NCI-H446 (cell line): ENCODE measurements around the gene BMP5.
"Not testable (repeated sequence)": the region's sequence is repeated elsewhere in the genome, so short reads cannot be mapped to it uniquely, and the experiment has no call there.

Experiments
- DNase-seq, 2 experiments: peaks; one replicate each; lab custom pipeline; 2025; lab: John Stamatoyannopoulos, UW

BMP5 gene

DNA sequence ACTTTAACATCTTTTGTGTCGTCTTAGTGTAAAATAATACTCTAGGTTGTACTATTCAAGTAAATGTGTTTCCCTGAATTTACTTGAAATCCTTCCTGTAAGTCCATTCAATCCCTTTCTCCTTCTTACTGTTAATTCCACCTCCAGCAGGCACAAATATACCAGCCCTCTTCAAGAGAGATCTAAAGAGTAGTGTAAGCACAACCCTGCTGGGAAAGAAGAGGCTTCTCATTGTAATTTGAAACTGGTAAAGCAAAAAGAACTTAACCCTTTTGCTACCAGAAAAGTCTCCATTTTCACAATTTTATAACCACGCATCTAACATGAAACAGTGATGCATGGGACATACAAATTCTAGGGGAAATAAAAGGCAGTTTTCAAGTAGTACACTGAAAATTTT lies at the start of gene BMP5:
Gene BMP5, minus strand, starts transcription at position 191 of the 400 bp plus-strand sequence. CDS start 725 bp downstream, outside the sequence.
- DNase-seq, result no peak

DNA sequence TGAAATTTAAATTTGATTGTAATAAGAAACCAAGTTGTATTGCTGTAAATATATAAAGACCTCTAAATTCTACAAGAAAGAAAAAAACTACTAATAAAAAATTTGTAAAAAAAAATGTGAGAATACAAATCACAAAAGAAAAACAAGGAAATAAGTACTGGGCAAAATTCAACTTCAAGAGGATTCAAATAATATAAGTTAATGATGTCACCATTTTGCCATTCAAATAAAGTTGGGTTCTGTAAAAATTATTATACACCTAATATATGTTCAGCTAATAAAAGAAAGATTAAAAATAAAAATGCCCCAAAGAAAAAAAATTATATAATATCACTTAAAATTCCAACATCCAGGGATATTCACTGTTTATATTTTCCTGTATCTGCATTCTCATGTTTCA lies 47.0 kb upstream of the BMP5 start:
- DNase-seq, result no peak

DNA sequence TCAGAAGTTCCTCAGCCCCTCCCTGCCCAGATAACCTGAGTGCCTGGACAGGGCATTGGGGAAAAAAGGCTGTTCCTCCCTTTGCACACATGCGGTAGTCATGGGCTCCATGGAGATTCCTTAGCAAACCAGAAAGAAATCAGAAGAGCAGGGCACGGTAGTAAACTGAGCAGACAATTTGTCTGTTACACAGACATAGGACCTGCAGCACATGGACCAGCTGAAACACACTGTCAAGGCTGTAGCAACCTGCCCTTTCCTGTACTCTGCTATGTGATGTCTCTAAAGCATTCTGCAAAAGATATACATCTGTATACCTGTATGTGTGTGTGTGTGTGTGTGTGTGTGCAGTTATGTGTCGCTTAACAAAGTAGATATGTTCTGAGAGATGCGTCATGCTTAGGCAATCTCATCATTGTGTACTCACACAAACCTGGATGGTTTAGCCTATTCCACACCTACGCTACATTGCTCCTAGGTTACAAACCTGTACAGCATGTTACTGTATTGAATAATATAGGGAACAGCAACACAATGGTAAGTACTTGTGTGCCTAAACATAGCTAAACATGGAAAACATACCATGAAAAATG lies 44.4 kb upstream of the BMP5 start:
- DNase-seq, result no peak

DNA sequence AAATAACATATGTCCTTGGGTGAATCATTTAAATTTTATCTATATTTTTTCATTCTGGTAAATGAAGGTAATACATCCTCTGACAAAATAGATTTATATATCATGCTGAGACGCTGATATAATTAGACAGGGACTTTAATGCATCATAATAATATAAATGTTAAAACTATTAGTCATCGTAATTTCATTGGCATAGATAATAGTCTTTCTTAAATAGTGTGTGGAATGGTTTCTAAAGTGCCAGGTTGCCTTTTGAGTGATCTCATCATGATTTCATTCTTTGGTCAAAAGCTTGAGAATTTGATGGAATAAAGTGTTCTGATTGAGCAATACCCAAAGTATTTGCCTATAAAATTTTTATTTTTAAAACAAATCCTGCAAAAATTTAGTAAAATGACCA lies 43.2 kb upstream of the BMP5 start:
- no peak for DNase-seq

DNA sequence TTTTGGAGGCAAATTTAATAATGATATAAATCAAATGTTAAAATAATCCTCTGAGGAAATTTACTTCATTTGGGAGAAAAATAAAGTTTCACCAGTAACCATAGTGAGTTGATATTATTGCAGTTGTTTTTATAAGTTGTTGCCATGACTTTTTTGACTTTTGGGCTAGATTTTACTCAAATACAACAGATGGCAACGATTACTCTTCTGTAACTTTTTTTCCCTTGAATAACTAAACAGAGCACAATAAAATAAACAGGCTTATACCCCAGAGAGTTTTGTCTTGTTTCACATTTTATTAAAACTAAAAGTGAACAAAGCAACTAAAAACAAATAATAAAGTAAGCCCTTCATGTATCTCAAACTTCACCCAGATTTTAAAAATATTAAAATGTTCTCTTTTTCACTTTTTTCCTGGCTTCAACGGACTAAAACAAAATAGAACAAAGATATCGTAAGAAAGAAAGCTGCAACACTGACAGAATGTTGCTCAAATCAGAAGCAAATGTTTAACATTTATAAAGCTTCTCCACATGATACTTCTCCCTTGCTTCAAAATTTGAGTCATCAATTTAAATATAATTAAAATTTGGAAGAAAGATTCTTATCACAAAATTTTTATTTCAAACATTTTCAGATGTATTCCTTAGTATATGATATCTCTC lies 42.5 kb upstream of the BMP5 start:
- DNase-seq, result no peak

DNA sequence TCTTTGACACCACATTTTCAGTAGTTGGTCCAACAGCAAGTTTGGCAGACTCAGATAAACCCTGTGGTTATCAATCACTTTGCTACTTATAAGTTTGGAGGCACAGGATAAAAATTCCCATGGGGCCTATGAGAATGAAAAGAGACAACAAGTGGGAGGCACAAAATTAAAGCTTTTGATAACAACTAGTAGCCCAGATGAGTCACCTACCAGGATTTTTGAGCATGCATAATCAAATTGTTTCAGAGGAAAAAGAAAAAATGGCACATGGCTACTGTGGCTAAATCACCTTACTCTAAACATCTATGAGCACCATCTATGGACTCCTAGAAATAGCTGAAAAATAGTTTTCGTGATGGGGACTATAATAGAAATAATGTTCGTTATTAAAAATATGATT lies 40.8 kb upstream of the BMP5 start:
- no peak for DNase-seq

DNA sequence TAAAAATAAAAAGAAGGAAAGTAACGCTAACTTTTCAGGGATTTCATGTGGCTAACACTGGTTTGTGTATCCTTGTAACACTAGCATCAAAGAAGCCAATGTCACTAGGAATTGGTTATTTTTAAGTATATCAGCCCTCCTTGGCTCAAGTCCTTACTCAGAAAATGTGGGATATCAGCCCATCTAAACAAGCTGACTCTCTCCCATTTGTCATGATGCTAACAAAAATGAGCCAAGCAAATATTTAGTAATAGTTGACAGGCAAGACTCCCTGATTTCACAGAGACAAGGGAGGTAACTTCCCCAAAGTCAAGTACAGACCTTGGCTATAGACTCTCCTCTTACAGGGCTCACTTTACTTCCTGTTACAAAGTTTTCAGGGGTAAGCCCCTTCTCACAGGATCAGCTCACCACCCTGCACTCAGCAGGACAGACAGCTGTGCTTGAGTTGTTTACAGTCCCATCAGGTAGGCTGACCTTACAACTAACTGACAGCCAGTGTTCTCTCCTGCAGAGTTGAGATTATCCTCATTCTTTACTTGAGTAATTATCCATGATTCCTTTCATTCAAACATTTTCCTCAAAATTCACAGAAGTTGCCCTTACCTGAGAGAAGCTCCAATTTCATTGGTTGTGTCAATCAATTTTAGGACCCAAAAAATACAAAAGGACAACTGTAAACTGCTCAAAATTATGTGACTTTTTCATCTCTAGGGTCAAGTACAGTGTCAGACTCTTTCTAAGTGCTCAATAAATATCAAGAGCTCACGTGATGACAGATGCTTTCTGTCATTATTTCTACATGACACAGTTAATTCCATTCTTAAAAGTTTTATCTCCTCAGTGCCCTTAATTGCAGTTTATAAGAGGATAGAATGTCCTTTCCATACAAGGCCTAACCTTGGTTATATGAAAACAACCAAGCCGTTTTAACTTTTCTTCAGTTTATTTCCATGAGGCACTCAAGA lies 38.1 kb upstream of the BMP5 start:
- no peak for DNase-seq

DNA sequence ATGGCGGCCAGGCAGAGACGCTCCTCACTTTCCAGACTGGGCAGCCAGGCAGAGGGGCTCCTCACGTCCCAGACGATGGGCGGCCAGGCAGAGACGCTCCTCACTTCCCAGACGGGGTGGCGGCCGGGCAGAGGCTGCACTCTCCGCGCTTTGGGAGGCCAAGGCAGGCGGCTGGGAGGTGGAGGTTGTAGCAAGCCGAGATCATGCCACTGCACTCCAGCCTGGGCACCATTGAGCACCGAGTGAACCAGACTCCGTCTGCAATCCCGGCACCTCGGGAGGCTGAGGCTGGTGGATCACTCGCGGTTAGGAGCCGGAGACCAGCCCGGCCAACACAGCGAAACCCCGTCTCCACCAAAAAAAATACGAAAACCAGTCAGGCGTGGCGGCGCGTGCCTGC lies 35.1 kb upstream of the BMP5 start:
- not testable (repeated sequence) for DNase-seq

DNA sequence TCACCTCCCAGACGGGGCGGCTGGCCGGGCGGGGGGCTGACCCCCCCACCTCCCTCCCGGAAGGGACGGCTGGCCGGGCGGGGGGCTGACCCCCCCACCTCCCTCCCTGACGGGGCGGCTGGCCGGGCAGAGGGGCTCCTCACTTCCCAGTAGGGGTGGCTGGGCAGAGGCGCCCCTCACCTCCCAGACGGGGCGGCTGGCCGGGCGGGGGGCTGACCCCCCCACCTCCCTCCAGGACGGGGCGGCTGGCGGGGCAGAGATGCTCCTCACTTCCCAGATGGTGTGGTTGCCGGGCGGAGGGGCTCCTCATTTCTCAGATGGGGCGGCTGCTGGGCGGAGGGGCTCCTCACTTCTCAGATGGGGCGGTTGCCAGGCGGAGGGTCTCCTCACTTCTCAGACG lies 34.5 kb upstream of the BMP5 start:
- DNase-seq, result not testable (repeated sequence)

DNA sequence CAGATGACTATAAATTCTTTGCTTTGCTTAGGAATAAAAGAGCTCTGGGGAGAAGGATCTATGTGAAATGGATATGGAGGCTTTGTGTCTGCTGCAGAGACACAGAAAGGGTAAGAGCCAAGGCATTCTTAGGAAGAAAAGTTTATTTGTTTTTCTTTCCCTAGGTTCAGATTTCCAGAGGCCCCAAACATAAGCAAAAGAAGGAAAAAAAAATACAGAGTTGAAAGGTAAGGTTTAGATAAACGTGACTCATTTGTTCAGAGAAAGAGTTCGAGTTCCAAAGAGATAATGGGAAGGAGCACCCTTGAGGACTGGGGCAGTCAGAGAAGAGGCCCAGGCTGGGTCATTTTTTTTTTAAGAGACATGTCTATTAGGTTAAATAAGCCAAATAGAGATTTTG lies 27.4 kb upstream of the BMP5 start:
- no peak for DNase-seq

DNA sequence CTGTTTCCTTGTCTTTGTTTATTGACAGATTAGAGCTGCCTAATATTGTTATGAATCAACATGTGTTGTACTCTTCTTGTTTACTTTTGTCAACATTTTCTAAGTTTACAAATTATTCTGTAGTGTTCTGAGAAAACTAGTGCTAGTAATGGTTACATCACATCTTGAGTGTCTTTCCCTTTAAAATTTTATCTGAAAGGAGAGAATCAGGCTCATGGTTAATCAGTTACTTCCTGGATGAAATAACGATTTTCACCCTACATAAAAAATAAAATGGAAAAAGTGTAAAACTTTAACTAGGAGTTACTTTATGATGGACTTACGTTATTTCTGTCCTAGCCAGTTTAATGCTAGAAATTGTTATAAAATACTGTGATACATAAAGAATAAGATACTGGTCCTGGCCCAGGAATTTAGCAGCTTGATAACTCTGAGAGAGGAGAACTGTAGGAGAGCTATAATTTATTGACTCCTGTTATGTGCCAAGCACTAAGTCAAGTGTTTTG lies 26.4 kb upstream of the BMP5 start:
- DNase-seq, result no peak

DNA sequence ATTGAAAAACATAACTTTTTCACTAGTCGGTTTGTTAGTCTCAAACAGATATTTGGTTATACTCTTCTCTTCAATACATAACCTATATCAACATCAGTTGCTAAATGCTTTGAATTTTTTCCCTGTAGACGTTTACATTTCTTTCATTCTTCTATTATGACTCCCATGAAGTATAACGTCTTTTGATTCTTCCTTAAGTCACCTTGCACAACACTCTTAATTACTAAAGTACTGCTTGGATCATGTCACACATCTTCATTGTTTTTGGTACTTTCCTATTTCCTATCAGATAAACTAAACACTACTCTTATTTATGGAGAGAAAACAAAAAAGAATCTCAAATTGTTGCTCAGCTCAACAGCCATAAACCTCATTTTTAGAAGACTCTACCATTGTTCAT lies 23.0 kb upstream of the BMP5 start:
- DNase-seq, result no peak

DNA sequence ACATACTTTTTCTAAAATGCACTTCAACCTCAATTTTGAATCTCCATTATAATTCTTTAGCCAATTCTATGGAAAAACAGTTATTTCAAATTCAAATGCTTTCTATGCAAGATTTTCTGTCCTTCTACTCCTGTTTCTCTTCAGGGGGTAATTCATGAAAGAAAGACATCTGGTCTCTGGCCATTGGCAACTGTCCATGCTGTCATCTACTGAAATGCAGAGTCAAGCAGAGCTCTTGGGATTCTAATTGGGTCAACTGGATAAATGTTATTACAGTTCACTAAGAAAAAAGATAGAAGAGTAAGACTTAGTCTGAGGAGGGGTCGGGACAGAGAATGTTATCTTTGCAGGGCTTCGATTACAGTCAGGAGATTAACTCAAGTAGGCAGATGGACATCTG lies 22.0 kb upstream of the BMP5 start:
- DNase-seq, result peak; percentile 13 to 60

DNA sequence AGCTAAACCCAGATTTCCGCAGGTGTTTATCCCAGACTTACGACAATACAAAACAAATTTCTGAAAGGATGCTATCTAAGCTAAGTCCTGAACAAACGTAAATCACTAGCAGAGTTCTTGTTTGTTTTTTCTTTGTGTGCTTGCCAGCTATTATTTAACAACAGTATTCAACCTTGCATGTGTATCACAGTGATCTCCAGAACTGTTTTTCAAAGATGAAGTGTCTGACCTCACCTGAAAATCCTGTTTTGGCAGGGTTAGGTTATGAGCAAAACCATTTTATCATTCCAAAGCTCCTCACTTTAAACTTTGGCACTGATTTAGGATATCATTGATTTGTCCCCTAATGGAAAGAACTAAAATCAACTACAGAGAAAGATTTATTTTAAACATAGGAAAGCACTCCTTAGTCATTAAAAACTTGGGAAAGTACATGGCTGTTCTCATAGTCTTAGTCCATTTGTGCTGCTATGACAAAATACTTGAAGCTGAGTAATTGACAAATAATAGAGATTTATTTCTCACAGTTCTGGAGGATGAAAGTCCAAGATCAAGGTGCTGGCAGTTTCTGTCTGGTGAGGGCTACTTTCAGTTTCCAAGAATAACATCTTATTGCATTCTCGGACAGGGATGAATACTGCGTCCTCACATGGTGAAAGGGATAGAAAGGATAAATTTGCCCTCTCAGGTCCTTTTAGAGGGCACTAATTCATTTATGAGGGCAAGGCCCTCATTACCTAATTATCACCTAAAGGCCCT lies 20.8 kb upstream of the BMP5 start:
- no peak for DNase-seq

DNA sequence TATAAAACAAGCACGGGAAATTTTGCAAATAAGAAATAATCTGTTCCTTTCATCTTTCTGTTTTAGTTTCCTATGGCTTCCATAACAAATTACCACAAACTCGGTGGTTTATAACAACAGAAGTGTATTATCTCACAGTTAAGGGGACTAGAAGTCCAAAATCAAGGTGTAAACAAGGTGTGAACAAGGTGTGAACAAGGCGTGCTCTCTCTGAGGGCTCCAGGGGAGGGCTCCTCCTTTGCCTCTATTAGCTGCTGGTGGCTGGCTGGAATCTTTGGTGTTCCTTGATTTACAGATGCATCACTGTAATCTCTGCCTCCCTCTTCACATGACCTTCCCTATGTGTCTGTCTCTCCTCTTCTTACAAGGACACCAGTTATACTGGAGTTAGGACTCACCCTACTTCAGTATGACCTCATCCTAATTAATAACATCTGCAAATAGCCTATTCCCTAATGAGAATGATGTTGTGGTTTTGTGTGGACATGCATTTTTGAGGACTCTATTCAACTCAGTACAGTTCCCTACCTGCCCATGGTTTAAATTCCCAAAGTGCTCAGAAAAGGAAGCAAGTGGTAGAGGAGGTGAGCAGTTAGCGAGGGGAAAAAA lies 17.5 kb upstream of the BMP5 start:
- no peak for DNase-seq

DNA sequence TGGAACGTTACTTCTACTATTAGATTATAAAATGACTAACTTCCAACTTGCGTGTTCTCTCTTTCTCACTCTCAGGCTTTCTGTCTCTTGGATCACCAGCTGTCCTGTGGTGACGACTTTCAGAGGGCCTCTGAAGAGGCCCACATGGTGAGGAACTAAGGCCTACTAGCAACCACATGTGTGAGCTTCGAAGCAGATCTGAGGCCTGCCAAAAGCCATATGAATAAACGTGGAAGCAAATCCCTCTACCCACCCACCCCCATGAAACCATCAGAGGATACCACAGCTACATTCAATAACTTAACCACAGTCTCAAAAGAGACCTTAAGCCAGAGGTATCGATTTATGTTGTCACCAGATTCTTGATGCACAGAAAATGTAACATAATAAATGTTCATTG lies 13.5 kb upstream of the BMP5 start:
- DNase-seq, result no peak

DNA sequence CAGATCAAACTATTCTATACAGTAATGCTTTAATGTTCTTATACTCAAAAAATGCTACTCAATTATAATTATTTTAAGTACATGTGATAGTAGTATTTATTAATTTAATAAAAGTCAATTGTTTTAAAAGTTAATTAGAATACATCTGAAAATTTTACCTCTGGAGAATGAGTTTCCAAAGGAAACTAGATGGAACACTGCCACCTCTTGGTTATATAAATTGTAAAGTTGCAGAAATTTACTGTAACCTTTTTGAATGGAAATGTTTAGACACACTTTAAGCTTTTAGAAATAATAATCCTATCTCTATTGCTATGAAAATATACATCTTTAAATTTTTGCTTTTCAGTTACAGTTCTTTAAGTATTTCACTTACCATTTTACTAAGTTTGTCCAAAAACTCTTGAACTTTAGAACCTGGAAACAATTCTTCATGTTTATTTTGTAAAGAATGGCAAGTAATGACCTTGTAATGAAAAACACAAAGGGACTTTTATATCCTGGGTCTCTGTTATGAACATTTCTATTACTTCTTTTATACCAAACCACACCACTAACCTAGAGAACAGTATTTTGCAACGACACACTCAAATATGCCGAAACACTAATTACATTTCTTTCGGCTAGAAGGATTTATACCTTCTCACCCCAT lies 10.9 kb upstream of the BMP5 start:
- DNase-seq, result peak in 1 of 2 experiments; percentile 40

DNA sequence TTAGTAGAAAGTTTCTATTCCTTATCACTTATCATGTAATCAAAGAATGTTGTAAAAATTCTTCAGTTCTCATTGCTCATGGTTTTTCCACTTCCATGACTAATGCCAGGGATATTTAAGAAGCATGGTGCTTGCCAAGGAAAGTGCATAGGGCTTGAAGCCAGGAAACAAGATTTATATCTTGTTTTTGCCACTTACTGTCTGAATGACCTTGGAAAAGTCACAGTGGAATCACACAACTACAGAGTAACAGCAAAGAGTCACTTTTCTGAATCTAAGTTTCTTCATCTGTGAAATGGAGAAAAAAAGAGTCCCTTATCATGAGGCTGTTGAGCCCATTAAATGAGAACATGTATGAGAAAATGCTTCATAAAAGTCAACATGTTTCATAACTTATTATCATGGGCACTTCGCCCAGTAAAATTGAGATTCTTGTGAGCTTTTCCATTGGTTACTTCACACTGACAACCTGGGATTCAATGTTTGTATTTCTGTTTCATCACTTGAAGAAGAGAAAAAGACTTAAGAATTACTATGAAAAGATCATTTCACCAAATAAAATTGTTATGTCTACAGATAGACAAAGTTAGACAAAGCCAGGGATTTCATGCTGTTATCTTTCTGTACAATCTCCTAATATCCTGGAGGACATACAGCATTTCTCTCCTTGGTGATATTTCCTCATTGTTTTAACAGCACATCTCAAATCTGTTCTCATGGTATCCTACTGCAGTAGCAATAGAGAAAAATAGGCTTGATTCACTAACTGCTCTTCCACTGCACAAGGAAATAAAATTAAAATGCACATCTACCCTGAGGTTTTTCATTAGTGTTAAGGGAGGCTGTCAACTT lies 7.6 kb upstream of the BMP5 start:
- DNase-seq, result peak; percentile 42 to 62

DNA sequence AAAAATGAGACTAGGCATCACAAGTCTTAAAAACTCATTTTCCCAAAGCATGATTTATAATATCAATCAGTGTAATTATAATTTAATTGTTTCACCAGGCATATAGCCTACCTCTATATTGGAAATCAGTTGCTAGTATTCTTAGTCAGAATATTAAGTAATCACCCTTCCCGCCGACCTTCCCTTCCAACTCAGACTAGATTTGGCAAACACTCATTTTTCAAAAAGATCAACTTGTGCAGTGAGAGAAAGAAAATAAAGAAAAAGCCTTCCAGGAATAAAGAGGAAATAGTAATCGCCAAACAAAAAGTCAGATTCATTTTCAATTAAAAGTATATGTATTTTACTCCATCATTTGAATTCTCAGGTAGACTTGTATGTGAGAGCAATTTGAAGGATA lies 1.9 kb upstream of the BMP5 start:
- no peak for DNase-seq

DNA sequence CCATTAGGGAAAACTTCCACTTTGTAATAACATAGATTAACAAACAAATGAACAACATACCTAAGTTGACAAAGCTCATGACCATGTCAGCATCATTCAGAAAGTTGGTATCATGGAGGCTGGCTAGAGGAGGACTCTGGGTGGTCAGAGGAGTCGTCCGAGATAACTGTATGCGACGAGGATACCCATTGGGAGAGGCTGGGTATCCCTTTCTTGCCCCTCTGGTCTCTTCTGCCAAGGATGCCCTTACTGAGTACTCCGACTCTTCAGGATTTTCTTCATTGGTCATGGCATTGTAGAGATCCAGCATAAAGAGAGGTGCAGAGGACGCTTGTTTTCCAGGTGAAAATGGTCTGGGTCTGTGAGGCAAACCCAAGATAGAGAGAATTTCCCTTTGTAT lies 1.1 kb downstream of the BMP5 start:
- no peak for DNase-seq
